DOHH2 (cell line): ENCODE measurements around the gene ELOVL3.

ENCODE experiments used
- H3F3A ChIP-seq: fragments of 200-600 bp; sonication (generic), shearing (Covaris generic); 2 replicates; pipeline ENCODE4 v1.6.0; 2016; ENCODE audit warnings: antibody characterized with exemption, mild to moderate bottlenecking; ENCODE audit not compliant: control insufficient read depth, insufficient read depth
- H3K27ac ChIP-seq: fragments of 200-600 bp; sonication (generic); 2 replicates; pipeline ENCODE4 v1.5.1; 2014; ENCODE audit warnings: low read depth, mild to moderate bottlenecking, low read length, moderate library complexity
- H3K27me3 ChIP-seq: fragments of 200-600 bp; sonication (generic); 2 replicates; pipeline ENCODE4 v1.6.1; 2014; ENCODE audit warnings: mild to moderate bottlenecking, low read length, mixed read lengths; ENCODE audit not compliant: control insufficient read depth
- H3K36me3 ChIP-seq: fragments of 200-600 bp; sonication (generic); 2 replicates; pipeline ENCODE4 v1.6.1; 2014; ENCODE audit warnings: mild to moderate bottlenecking, low read length, moderate library complexity, mixed read lengths; ENCODE audit not compliant: control insufficient read depth
- H3K4me1 ChIP-seq: fragments of 200-600 bp; sonication (generic); 2 replicates; pipeline ENCODE4 v1.6.1; 2014; ENCODE audit warnings: mild to moderate bottlenecking, low read length, mixed read lengths; ENCODE audit not compliant: control insufficient read depth
- H3K4me2 ChIP-seq: fragments of 200-600 bp; sonication (generic); 2 replicates; pipeline ENCODE4 v1.6.0; 2014; ENCODE audit warnings: mild to moderate bottlenecking, low read length, moderate library complexity
- H3K4me3 ChIP-seq: fragments of 200-600 bp; sonication (generic); 2 replicates; pipeline ENCODE4 v1.5.1; 2014; ENCODE audit warnings: mild to moderate bottlenecking, low read length, mixed read lengths
- H3K79me2 ChIP-seq: fragments of 200-600 bp; sonication (generic); 2 replicates; pipeline ENCODE4 v1.6.1; 2014; ENCODE audit warnings: mild to moderate bottlenecking, low read length, mixed read lengths; ENCODE audit not compliant: control insufficient read depth
- H3K9me2 ChIP-seq: fragments of 200-600 bp; sonication (generic); replicated peaks from 2 replicates; pipeline ENCODE4 v1.6.1; 2014; ENCODE audit warnings: mild to moderate bottlenecking, low read length, mixed read lengths; ENCODE audit not compliant: control insufficient read depth
- H3K9me3 ChIP-seq: fragments of 200-600 bp; sonication (generic); 2 replicates; pipeline ENCODE4 v1.6.1; 2014; ENCODE audit warnings: antibody characterized with exemption, low read length, mixed read lengths; ENCODE audit not compliant: control insufficient read depth, insufficient read depth
- H4K20me1 ChIP-seq: fragments of 200-600 bp; sonication (generic); 2 replicates; pipeline ENCODE4 v1.6.0; 2014; ENCODE audit warnings: low read depth, mild to moderate bottlenecking, antibody characterized with exemption, low read length, moderate library complexity; ENCODE audit not compliant: control insufficient read depth, insufficient read depth
- CTCF ChIP-seq: fragments of 200-600 bp; sonication (generic); IDR thresholded peaks from one replicate; pipeline ENCODE4 v1.5.1; 2014; ENCODE audit warnings: antibody characterized with exemption, mild to moderate bottlenecking, low read depth, low read length; ENCODE audit not compliant: poor library complexity, severe bottlenecking
- EZH2phosphoT487 ChIP-seq: fragments of 200-600 bp; sonication (generic); IDR thresholded peaks from 2 replicates; pipeline ENCODE4 v1.6.1; 2017; ENCODE audit warnings: borderline replicate concordance, mild to moderate bottlenecking, antibody characterized with exemption, low read length, moderate library complexity, mixed read lengths

The ELOVL3 gene

GRCh38 chr10:102231357-102232318 is 5.5 kb downstream of the ELOVL3 start:
- no peak overlapping the region for H3K27ac ChIP-seq
- H3K4me2 ChIP-seq = peak overlapping the region; percentile 82
- H3K4me3 ChIP-seq = peak overlapping the region; percentile 60
- H3K9me2 ChIP-seq = no peaks in the 10 kb centered on the region
- no peaks in the 10 kb centered on the region for H3K79me2 ChIP-seq
- TF ChIP-seq EZH2phosphoT487 = no peak
- TF ChIP-seq CTCF = peak; percentile 95
- H4K20me1 ChIP-seq = no peaks in the 10 kb centered on the region
- H3K27me3 ChIP-seq = peaks cover 52% of the 10 kb centered on the region
- 0 out of 2 replicates have a peak, but pooled peaks cover 5% of the 10 kb centered on the region for H3F3A ChIP-seq
- H3K4me1 ChIP-seq = peaks cover 20% of the 10 kb centered on the region
- H3K36me3 ChIP-seq = no peaks in the 10 kb centered on the region
- H3K9me3 ChIP-seq = no peaks in the 10 kb centered on the region

GRCh38 chr10:102233997-102234396 is 7.9 kb downstream of the ELOVL3 start:
- no peak for TF ChIP-seq EZH2phosphoT487
- no peak for TF ChIP-seq CTCF
- Histone ChIP-seq H3K4me2 (no peak overlapping the region), H3K9me2 (no peaks in the 10 kb centered on the region), H3K9me3 (no peaks in the 10 kb centered on the region), H3F3A (0 out of 2 replicates have a peak, but pooled peaks cover 5% of the 10 kb centered on the region), H3K27ac (no peak overlapping the region), H4K20me1 (no peaks in the 10 kb centered on the region), H3K4me1 (peaks cover 20% of the 10 kb centered on the region), H3K27me3 (peaks cover 56% of the 10 kb centered on the region), H3K36me3 (no peaks in the 10 kb centered on the region), H3K4me3 (no peak overlapping the region), H3K79me2 (no peaks in the 10 kb centered on the region)

- no peaks in the 10 kb centered on the region for H3K79me2 ChIP-seq
- H3K9me3 ChIP-seq = no peaks in the 10 kb centered on the region
- H4K20me1 ChIP-seq = no peaks in the 10 kb centered on the region
- H3K4me3 ChIP-seq = no peak overlapping the region
- no peaks in the 10 kb centered on the region for H3K36me3 ChIP-seq
- peaks cover 17% of the 10 kb centered on the region for H3K4me1 ChIP-seq
- no peak overlapping the region for H3K4me2 ChIP-seq
- no peaks in the 10 kb centered on the region for H3K9me2 ChIP-seq
- TF ChIP-seq EZH2phosphoT487 (no peak), CTCF (no peak)
- H3K27ac ChIP-seq = no peak overlapping the region
- peaks cover 60% of the 10 kb centered on the region for H3K27me3 ChIP-seq
- 0 out of 2 replicates have a peak, but pooled peaks cover 5% of the 10 kb centered on the region for H3F3A ChIP-seq
Observed at GRCh38 chr10:102234888-102235597, 8.9 kb downstream of the ELOVL3 start.
